WTC11 (cell line): ENCODE measurements around the gene KIAA1671. TPM values are rescaled to one million over a fixed set of nuclear protein-coding genes. Genes with fewer than 3 reads are reported as not detected.

Experiments
- ATAC-seq: fragments of 200-7000 bp; cut with Tn5 transposase; 2 replicates; pipeline ENCODE4 v1.10.0; 2021; ENCODE audit warnings: mild to moderate bottlenecking, moderate library complexity
- CTCF ChIA-PET: fragments of 300-600 bp; sonication (Branson Sonifier 250); formaldehyde crosslinking; loops from one replicate; lab custom pipeline; 2021; ENCODE audit warnings: antibody characterized with exemption; lab: Charles Lee
- POLR2A ChIA-PET: fragments of 350-600 bp; sonication (Branson Sonifier 250); formaldehyde crosslinking; loops from one replicate; lab custom pipeline; 2021; ENCODE audit warnings: antibody characterized with exemption; lab: Charles Lee
- DNase-seq: peaks from one replicate; pipeline ENCODE4 v3.0.0; 2021; ENCODE audit warnings: low spot score
- H3K27ac Mint-ChIP-seq: 2 replicates; pipeline ENCODE4 v1.8.0; 2021; ENCODE audit warnings: mixed read lengths
- H3K27me3 Mint-ChIP-seq: 2 replicates; pipeline ENCODE4 v1.8.0; 2021; ENCODE audit warnings: low read depth, mild to moderate bottlenecking, moderate library complexity, mixed read lengths
- H3K36me3 Mint-ChIP-seq: 2 replicates; pipeline ENCODE4 v1.8.0; 2021; ENCODE audit warnings: mixed read lengths
- H3K4me1 Mint-ChIP-seq: 2 replicates; pipeline ENCODE4 v1.8.0; 2022; ENCODE audit warnings: mixed read lengths
- H3K4me3 Mint-ChIP-seq: 2 replicates; pipeline ENCODE4 v1.8.0; 2021; ENCODE audit warnings: mild to moderate bottlenecking, moderate library complexity, mixed read lengths
- H3K9me3 Mint-ChIP-seq: 2 replicates; pipeline ENCODE4 v1.8.0; 2021; ENCODE audit warnings: mixed read lengths
- AR ChIP-seq: fragments of 250-450 bp; sonication (Bioruptor Pico); IDR thresholded peaks from 2 replicates; pipeline ENCODE4 v1.9.0; 2021; ENCODE audit warnings: mild to moderate bottlenecking
- CDX4 ChIP-seq: fragments of 250-450 bp; sonication (Bioruptor Pico); IDR thresholded peaks from 2 replicates; pipeline ENCODE4 v1.9.0; 2021; ENCODE audit warnings: moderate library complexity, mild to moderate bottlenecking, inconsistent platforms, borderline replicate concordance
- CTCF ChIP-seq: fragments of 200-600 bp; IDR thresholded peaks from 2 replicates; pipeline ENCODE4 v1.8.0; 2022; ENCODE audit warnings: antibody characterized with exemption
- E2F1 ChIP-seq: sonication (generic); formaldehyde crosslinking; IDR thresholded peaks from 2 replicates; pipeline ENCODE4 v1.8.0; 2022; ENCODE audit warnings: mild to moderate bottlenecking, missing genetic modification reagents
- E2F5 ChIP-seq: sonication (generic); formaldehyde crosslinking; IDR thresholded peaks from 2 replicates; pipeline ENCODE4 v1.8.1; 2022; ENCODE audit warnings: mild to moderate bottlenecking, moderate library complexity, missing genetic modification reagents
- FOXJ3 ChIP-seq: sonication (generic); formaldehyde crosslinking; IDR thresholded peaks from 2 replicates; pipeline ENCODE4 v1.9.0; 2021; ENCODE audit warnings: missing genetic modification reagents, mild to moderate bottlenecking, borderline replicate concordance
- FOXK1 ChIP-seq: sonication (generic); formaldehyde crosslinking; IDR thresholded peaks from 2 replicates; pipeline ENCODE4 v1.8.0; 2022; ENCODE audit warnings: mild to moderate bottlenecking, moderate library complexity, missing genetic modification reagents
- GRHL2 ChIP-seq: fragments of 250-450 bp; sonication (Bioruptor Pico); IDR thresholded peaks from 2 replicates; pipeline ENCODE4 v1.8.0; 2022; ENCODE audit warnings: mild to moderate bottlenecking, moderate library complexity; ENCODE audit not compliant: insufficient replicate concordance, severe bottlenecking
- GTF2I ChIP-seq: fragments of 250-450 bp; sonication (Bioruptor Pico); conservative IDR thresholded peaks from 2 replicates; pipeline ENCODE4 v1.4.0; 2021; ENCODE audit warnings: mild to moderate bottlenecking
- HMGXB4 ChIP-seq: sonication (generic); formaldehyde crosslinking; IDR thresholded peaks from 2 replicates; pipeline ENCODE4 v1.8.1; 2023; ENCODE audit warnings: mild to moderate bottlenecking, moderate library complexity, missing genetic modification reagents
- IRF1 ChIP-seq: sonication (generic); formaldehyde crosslinking; IDR thresholded peaks from 2 replicates; pipeline ENCODE4 v1.8.0; 2023; ENCODE audit warnings: missing genetic modification reagents
- RELA ChIP-seq: sonication (generic); formaldehyde crosslinking; IDR thresholded peaks from 2 replicates; pipeline ENCODE4 v1.8.1; 2022; ENCODE audit warnings: missing genetic modification reagents, mild to moderate bottlenecking, borderline replicate concordance
- ZNF232 ChIP-seq: sonication (generic); formaldehyde crosslinking; IDR thresholded peaks from 2 replicates; pipeline ENCODE4 v1.8.0; 2022; ENCODE audit warnings: mild to moderate bottlenecking, missing genetic modification reagents
- ZNF317 ChIP-seq: sonication (generic); formaldehyde crosslinking; IDR thresholded peaks from 2 replicates; pipeline ENCODE4 v1.8.1; 2023; ENCODE audit warnings: low read depth, mild to moderate bottlenecking, moderate library complexity, missing genetic modification reagents, borderline replicate concordance
- ZNF396 ChIP-seq: fragments of 250-450 bp; sonication (Bioruptor Pico); IDR thresholded peaks from 2 replicates; pipeline ENCODE4 v1.8.0; 2021; ENCODE audit warnings: mild to moderate bottlenecking, moderate library complexity, borderline replicate concordance
- total RNA-seq: library from RNA; stranded (reverse); gene quantifications from 3 replicates; pipeline ENCODE4 v1.2.3, GENCODE V29; 2021

KIAA1671 gene
- total RNA-seq, 1 experiment from 2014 or later: 26.0 TPM

GRCh38 chr22:25070956-25071355 is 118.4 kb downstream of the KIAA1671 start:
- TF ChIP-seq CTCF (no peak), FOXJ3 (CRISPR knock-in tag) (no peak), ZNF396 (CRISPR knock-in tag) (no peak), GRHL2 (CRISPR knock-in tag) (no peak), AR (no peak), E2F1 (CRISPR knock-in tag) (no peak)
- CTCF ChIA-PET: interaction anchor here (0.6 to 1.6 kb wide), 2 partner anchors 14 to 160 kb away, joined by 3 to 8 read pairs; no protein-coding TSS in a partner anchor
- ATAC-seq (no peak), DNase-seq (no peak)
- Mint-ChIP-seq H3K36me3 (no peaks in the 10 kb centered on the region), H3K9me3 (no peaks in the 10 kb centered on the region), H3K27ac (peak overlapping the region; percentile 49; the same call in 1 of the 2 replicates), H3K27me3 (no peaks in the 10 kb centered on the region), H3K4me3 (no peak overlapping the region), H3K4me1 (peaks cover 8% of the 10 kb centered on the region)
- POLR2A ChIA-PET: no interaction called here

- DNase-seq: no peak
- Mint-ChIP-seq H3K4me3 (no peak overlapping the region), H3K4me1 (peaks cover 8% of the 10 kb centered on the region), H3K36me3 (no peaks in the 10 kb centered on the region), H3K9me3 (no peaks in the 10 kb centered on the region), H3K27me3 (no peaks in the 10 kb centered on the region), H3K27ac (no peak overlapping the region)
- ATAC-seq: no peak
- ChIA-PET CTCF (interaction anchor here (1.0 to 1.6 kb wide), 5 partner anchors 11 to 133 kb away, joined by 3 to 5 read pairs (median 4); no protein-coding TSS in a partner anchor), POLR2A (no interaction called here)
- no peak for TF ChIP-seq E2F1 (CRISPR knock-in tag)
- TF ChIP-seq ZNF232 (CRISPR knock-in tag): no peak
- no peak for TF ChIP-seq CDX4 (CRISPR knock-in tag)
- TF ChIP-seq AR: no peak
- TF ChIP-seq ZNF317 (CRISPR knock-in tag): no peak
- no peak for TF ChIP-seq HMGXB4
- no peak for TF ChIP-seq RELA (CRISPR knock-in tag)
- no peak for TF ChIP-seq E2F5 (CRISPR knock-in tag)
- TF ChIP-seq IRF1 (CRISPR knock-in tag): no peak
- no peak for TF ChIP-seq GTF2I (CRISPR knock-in tag)
- no peak for TF ChIP-seq FOXK1 (CRISPR knock-in tag)
Observed at GRCh38 chr22:25071720-25072119, 119.2 kb downstream of the KIAA1671 start.
